MCF 10A (cell line): ENCODE data around the gene MAMDC4. TPM values are rescaled to one million over a fixed set of nuclear protein-coding genes. Genes with fewer than 3 reads are reported as not detected.

ENCODE experiments used
- microRNA-seq: library from miRNA; unstranded; fragments of <30 nt; microRNA quantifications from one replicate; pipeline ENCODE4 v1.2.0, GENCODE V29; 2022
- total RNA-seq: library from RNA; stranded (reverse); gene quantifications from 2 replicates; pipeline ENCODE4 v1.2.3, GENCODE V29; 2022

Gene MAMDC4
- total RNA-seq, 1 experiment from 2014 or later, result 14.1 TPM

Small RNA genes lying within 50 kb of the gene (microRNA-seq; reads per million reads assigned to microRNA genes)
- gene MIR4292 (not detected), gene MIR4479 (3.0 reads per million, percentile 22 among the genes with 10 or more reads in this experiment)

Other genes with a start within 250 kb of the MAMDC4 start
- 3.9 and 4.3 TPM in 2 replicates for gene EGFL7, start 189.4 kb upstream of the MAMDC4 start, total RNA-seq
- 30.4 and 33.3 TPM in 2 replicates for gene AGPAT2, start 164.9 kb upstream of the MAMDC4 start, total RNA-seq
- not detected in 2 replicates for gene DIPK1B, start 139.8 kb upstream of the MAMDC4 start, total RNA-seq
- gene LCN10, start 109.4 kb upstream of the MAMDC4 start, total RNA-seq, result not detected in 2 replicates
- gene LCN6, start 103.8 kb upstream of the MAMDC4 start, total RNA-seq, result not detected in 2 replicates
- gene LCN8, start 94.1 kb upstream of the MAMDC4 start, total RNA-seq, result not detected in 2 replicates
- gene LCN15, start 87.8 kb upstream of the MAMDC4 start, total RNA-seq, result not detected in 2 replicates
- gene TMEM141, start 61.0 kb upstream of the MAMDC4 start, total RNA-seq, result 56.0 and 70.4 TPM in 2 replicates
- 0.26 and 1.3 TPM in 2 replicates for gene CCDC183, start 56.0 kb upstream of the MAMDC4 start, total RNA-seq
- gene RABL6, start 44.4 kb upstream of the MAMDC4 start, total RNA-seq, result 77.8 and 84.2 TPM in 2 replicates
- 5.6 and 5.7 TPM in 2 replicates for gene AJM1, start 9.9 kb upstream of the MAMDC4 start, total RNA-seq
- 173 and 193 TPM in 2 replicates for gene PHPT1, start 2.9 kb upstream of the MAMDC4 start, total RNA-seq
- gene EDF1, start 14.0 kb downstream of the MAMDC4 start, total RNA-seq, result 480 and 581 TPM in 2 replicates
- gene TRAF2, start 34.2 kb downstream of the MAMDC4 start, total RNA-seq, result 10.7 and 14.1 TPM in 2 replicates
- gene FBXW5, start 92.4 kb downstream of the MAMDC4 start, total RNA-seq, result 88.8 and 100 TPM in 2 replicates
- gene C8G, start 92.9 kb downstream of the MAMDC4 start, total RNA-seq, result 1.0 and 1.1 TPM in 2 replicates
- gene LCN12, start 99.9 kb downstream of the MAMDC4 start, total RNA-seq, result 0.86 and 1.2 TPM in 2 replicates
- gene PTGDS, start 125.2 kb downstream of the MAMDC4 start, total RNA-seq, result 1.1 and 1.8 TPM in 2 replicates
- gene LCNL1, start 130.6 kb downstream of the MAMDC4 start, total RNA-seq, result not detected in 2 replicates
- 43.6 and 57.9 TPM in 2 replicates for gene PAXX, start 140.1 kb downstream of the MAMDC4 start, total RNA-seq
- 1.2 and 4.2 TPM in 2 replicates for gene CLIC3, start 144.2 kb downstream of the MAMDC4 start, total RNA-seq
- 20.0 and 21.7 TPM in 2 replicates for gene ABCA2, start 175.9 kb downstream of the MAMDC4 start, total RNA-seq
- gene FUT7, start 179.7 kb downstream of the MAMDC4 start, total RNA-seq, result 0.12 TPM in 1 of 2 replicates, not detected in the other
- gene NPDC1, start 193.8 kb downstream of the MAMDC4 start, total RNA-seq, result 161 and 171 TPM in 2 replicates
- 13.4 and 31.5 TPM in 2 replicates for gene ENTPD2, start 201.7 kb downstream of the MAMDC4 start, total RNA-seq
- 5.7 and 15.7 TPM in 2 replicates for gene SAPCD2, start 218.2 kb downstream of the MAMDC4 start, total RNA-seq
- 1.0 and 3.7 TPM in 2 replicates for gene UAP1L1, start 225.2 kb downstream of the MAMDC4 start, total RNA-seq
- 46.5 and 49.1 TPM in 2 replicates for gene MAN1B1, start 234.6 kb downstream of the MAMDC4 start, total RNA-seq